HEK293T (cell line): ENCODE data around the gene SNRPN.

Experiments
- ARNT ChIP-seq: fragments of 450-650 bp; IDR thresholded peaks from 2 replicates; pipeline ENCODE4 v1.6.1; 2017; ENCODE audit warnings: mild to moderate bottlenecking
- BHLHE40 ChIP-seq: fragments of 450-650 bp; IDR thresholded peaks from 2 replicates; pipeline ENCODE4 v1.6.1; 2016; ENCODE audit warnings: mild to moderate bottlenecking, moderate library complexity, borderline replicate concordance
- ELF4 ChIP-seq: fragments of 450-650 bp; IDR thresholded peaks from 2 replicates; pipeline ENCODE4 v1.6.1; 2017; ENCODE audit warnings: antibody characterized with exemption
- FOXA1 ChIP-seq: fragments of 450-650 bp; IDR thresholded peaks from 2 replicates; pipeline ENCODE4 v1.6.1; 2016; ENCODE audit warnings: mild to moderate bottlenecking
- FOXK2 ChIP-seq: fragments of 450-650 bp; IDR thresholded peaks from 2 replicates; pipeline ENCODE4 v1.6.1; 2016; ENCODE audit warnings: mild to moderate bottlenecking
- FOXM1 ChIP-seq: fragments of 450-650 bp; IDR thresholded peaks from 2 replicates; pipeline ENCODE4 v1.6.1; 2017; ENCODE audit warnings: mild to moderate bottlenecking, borderline replicate concordance
- HDGF ChIP-seq: fragments of 450-650 bp; IDR thresholded peaks from 2 replicates; pipeline ENCODE4 v1.6.1; 2017; ENCODE audit warnings: antibody characterized with exemption, borderline replicate concordance
- LEF1 ChIP-seq: fragments of 450-650 bp; IDR thresholded peaks from 2 replicates; pipeline ENCODE4 v1.6.1; 2017; ENCODE audit warnings: mild to moderate bottlenecking, borderline replicate concordance
- NFRKB ChIP-seq: fragments of 450-650 bp; IDR thresholded peaks from 2 replicates; pipeline ENCODE4 v1.6.1; 2016; ENCODE audit warnings: mild to moderate bottlenecking, moderate library complexity
- PKNOX1 ChIP-seq: fragments of 450-650 bp; IDR thresholded peaks from 2 replicates; pipeline ENCODE4 v1.6.1; 2016
- ZNF384 ChIP-seq: fragments of 450-650 bp; IDR thresholded peaks from 2 replicates; pipeline ENCODE4 v1.6.1; 2016

- TF ChIP-seq ARNT: no peak
- TF ChIP-seq ELF4: no peak
- no peak for TF ChIP-seq NFRKB
- no peak for TF ChIP-seq FOXK2
- no peak for TF ChIP-seq BHLHE40
- no peak for TF ChIP-seq ZNF384
- TF ChIP-seq PKNOX1: no peak
- TF ChIP-seq FOXA1: no peak
- no peak for TF ChIP-seq LEF1
- TF ChIP-seq FOXM1: no peak
- no peak for TF ChIP-seq HDGF
Measured at GRCh38 chr15:24955531-24955921, 739 bp downstream of the SNRPN start.
